Glutamatergic neuron (in vitro differentiated cells): ENCODE data around the gene GOLGA8T. TPM values are rescaled to one million over a fixed set of nuclear protein-coding genes. Genes with fewer than 3 reads are reported as not detected.
"Not testable (repeated sequence)": the region's sequence is repeated elsewhere in the genome, so short reads cannot be mapped to it uniquely, and the experiment has no call there.

Experiments used
- DNase-seq: peaks from one replicate; pipeline ENCODE4 v3.0.0; 2022
- H3K27ac Mint-ChIP-seq: one replicate; pipeline ENCODE4 v1.8.0; 2020; ENCODE audit warnings: mild to moderate bottlenecking, mixed read lengths, inconsistent platforms; ENCODE audit not compliant: unreplicated experiment
- H3K27me3 Mint-ChIP-seq: one replicate; pipeline ENCODE4 v1.8.0; 2020; ENCODE audit warnings: mild to moderate bottlenecking, moderate library complexity, mixed read lengths, inconsistent platforms; ENCODE audit not compliant: unreplicated experiment
- H3K36me3 Mint-ChIP-seq: one replicate; pipeline ENCODE4 v1.8.0; 2020; ENCODE audit warnings: mild to moderate bottlenecking, mixed read lengths, inconsistent platforms; ENCODE audit not compliant: unreplicated experiment
- H3K4me1 Mint-ChIP-seq: one replicate; pipeline ENCODE4 v1.8.0; 2020; ENCODE audit warnings: mild to moderate bottlenecking, low read depth, mixed read lengths, inconsistent platforms; ENCODE audit not compliant: unreplicated experiment
- H3K4me3 Mint-ChIP-seq: one replicate; pipeline ENCODE4 v1.8.0; 2020; ENCODE audit warnings: mild to moderate bottlenecking, mixed read lengths, inconsistent platforms; ENCODE audit not compliant: unreplicated experiment
- H3K9me3 Mint-ChIP-seq: one replicate; pipeline ENCODE4 v1.8.0; 2020; ENCODE audit warnings: mild to moderate bottlenecking, moderate library complexity, mixed read lengths, inconsistent platforms; ENCODE audit not compliant: unreplicated experiment
- total RNA-seq: library from RNA; stranded (reverse); fragmentation: NEBNext Ultra II Directional; extraction: Animal tissue kit (Norgen Biotek cat#: 25700); gene quantifications from one replicate; pipeline ENCODE4 v1.2.1, GENCODE V29; 2021; ENCODE audit not compliant: unreplicated experiment

GOLGA8T gene
- total RNA-seq, 1 donor from 2014 or later = not detected

DNA sequence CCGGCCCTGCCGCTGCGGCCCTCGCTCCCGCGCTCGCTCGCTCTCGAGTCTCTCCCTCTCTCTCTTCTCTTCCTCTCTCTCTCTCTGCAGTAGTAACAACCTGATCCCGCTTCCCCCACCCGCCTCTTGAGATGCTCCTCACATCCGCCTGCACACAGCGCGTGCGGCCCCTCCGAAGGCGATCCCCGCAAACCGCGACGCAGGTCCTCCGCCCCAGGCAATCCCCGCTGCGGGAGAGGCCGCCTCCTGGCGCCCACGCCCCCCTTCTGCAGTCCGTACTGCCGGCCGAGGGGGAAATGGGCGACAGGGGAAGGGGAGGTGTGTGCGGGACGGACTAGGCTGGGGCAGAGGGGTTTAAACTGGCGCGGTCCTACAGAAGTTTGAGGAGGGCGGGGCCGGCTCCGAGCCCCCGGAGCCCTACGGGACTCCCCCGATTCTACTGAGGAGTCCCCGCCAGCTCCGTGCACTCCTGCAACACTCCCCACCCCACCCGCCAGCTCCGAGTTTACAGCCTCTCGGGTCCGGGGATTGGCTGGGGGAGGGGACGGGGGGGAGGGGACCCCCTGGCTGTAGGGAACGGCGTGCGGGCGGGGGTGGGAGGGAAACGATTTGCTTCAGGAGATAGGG is 57.4 kb downstream of the GOLGA8T start:
- H3K27me3 Mint-ChIP-seq, H3K4me3 Mint-ChIP-seq, DNase-seq, H3K9me3 Mint-ChIP-seq, H3K4me1 Mint-ChIP-seq, H3K36me3 Mint-ChIP-seq, H3K27ac Mint-ChIP-seq: not testable (repeated sequence)

DNA sequence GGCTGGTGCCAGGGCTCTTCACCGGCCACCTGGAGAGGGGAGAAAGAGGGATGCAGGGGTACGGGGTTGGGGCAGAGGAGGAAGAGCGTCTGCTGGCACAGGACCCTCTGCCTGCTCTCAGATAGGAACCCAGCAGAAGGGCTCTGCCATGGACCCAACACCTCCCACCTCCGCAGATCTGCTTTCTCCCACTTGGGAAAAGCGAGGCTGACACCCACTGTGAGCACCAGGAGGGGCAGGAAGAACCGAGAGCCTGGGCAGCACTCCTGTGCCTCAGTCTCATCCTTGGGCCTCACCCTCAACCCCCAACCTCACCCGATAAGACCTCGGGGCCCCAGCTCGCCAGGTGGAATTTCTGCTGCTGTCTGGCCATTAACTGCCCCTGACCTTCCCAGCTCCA is 58.0 kb downstream of the GOLGA8T start:
- H3K9me3 Mint-ChIP-seq, H3K36me3 Mint-ChIP-seq, H3K4me3 Mint-ChIP-seq: not testable (repeated sequence)

More for the DNA sequence above, 58.0 kb downstream of the GOLGA8T start:
- DNase-seq, H3K27me3 Mint-ChIP-seq, H3K4me1 Mint-ChIP-seq, H3K27ac Mint-ChIP-seq: not testable (repeated sequence)

Other genes with a start within 250 kb of the GOLGA8T start
- not detected for gene GOLGA8J, start 52.1 kb upstream of the GOLGA8T start, total RNA-seq